GM04504 (cell line): Measurements from ENCODE around the gene TRAIP.
A peak's percentile ranks its signal among the peaks of the same experiment; 100 is the strongest.
"Not testable (repeated sequence)": the region's sequence is repeated elsewhere in the genome, so short reads cannot be mapped to it uniquely, and the experiment has no call there.

Experiments
- DNase-seq: peaks from one replicate; pipeline ENCODE4 v3.0.0-alpha.2; 2012; ENCODE audit warnings: low read depth

TRAIP gene

DNA sequence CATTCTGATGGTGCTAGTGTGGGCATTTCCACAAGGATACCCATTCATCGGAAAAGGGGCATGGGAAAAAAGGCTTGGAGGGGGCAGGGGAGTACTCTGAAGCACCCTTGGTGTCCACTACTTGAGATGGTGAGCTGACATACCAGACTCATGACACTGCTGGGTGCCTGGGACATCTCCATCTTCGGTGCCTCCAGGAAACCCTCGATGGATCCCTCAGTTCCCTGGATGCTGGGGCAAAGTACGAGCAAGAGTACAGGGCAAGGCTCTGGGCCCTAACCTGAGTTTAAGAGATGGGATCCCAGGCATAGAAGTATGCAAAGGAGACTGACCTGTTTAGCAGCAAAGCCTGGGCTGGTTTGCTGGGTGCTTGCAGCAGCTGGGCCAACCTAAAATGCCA is 64.8 kb downstream of the TRAIP start:
- DNase-seq, result no peak

GRCh38 chr3:49790626-49791411 is 65.5 kb downstream of the TRAIP start:
- no peak for DNase-seq

GRCh38 chr3:49788056-49788455 is 68.3 kb downstream of the TRAIP start:
- DNase-seq, result no peak

DNA sequence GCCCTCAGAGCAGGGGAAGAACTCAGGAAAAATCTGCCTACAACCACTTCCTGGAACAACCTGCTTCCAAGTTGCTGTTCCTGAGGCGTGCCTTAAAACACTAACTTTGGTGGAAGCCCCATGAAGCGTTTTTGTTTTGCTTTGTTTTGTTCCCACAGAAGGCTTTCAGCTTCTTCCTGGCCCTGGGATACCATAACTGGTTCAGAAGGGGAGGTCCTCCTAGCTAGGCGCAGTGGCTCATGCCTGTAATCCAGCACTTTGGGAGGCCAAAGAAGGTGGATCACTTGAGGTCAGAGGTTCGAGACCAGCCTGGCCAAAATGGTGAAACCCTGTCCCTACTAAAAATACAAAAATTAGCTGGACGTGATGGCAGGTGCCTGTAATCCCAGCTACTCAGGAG is 68.8 kb downstream of the TRAIP start:
- no peak for DNase-seq

DNA sequence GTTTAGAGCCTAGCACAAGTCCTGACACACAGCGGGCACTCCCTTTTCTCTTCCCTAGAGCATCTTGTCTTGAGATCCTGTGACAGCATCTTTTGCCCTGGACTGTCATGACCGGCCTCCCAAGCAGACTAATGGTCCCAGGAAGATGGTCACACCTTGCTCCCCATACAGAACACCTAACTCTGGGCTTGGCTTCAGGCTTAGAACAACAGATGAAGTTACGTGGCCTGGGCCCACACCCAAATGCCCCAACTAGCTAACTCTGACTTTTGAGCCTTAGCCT is 69.2 kb downstream of the TRAIP start:
- DNase-seq, result no peak

DNA sequence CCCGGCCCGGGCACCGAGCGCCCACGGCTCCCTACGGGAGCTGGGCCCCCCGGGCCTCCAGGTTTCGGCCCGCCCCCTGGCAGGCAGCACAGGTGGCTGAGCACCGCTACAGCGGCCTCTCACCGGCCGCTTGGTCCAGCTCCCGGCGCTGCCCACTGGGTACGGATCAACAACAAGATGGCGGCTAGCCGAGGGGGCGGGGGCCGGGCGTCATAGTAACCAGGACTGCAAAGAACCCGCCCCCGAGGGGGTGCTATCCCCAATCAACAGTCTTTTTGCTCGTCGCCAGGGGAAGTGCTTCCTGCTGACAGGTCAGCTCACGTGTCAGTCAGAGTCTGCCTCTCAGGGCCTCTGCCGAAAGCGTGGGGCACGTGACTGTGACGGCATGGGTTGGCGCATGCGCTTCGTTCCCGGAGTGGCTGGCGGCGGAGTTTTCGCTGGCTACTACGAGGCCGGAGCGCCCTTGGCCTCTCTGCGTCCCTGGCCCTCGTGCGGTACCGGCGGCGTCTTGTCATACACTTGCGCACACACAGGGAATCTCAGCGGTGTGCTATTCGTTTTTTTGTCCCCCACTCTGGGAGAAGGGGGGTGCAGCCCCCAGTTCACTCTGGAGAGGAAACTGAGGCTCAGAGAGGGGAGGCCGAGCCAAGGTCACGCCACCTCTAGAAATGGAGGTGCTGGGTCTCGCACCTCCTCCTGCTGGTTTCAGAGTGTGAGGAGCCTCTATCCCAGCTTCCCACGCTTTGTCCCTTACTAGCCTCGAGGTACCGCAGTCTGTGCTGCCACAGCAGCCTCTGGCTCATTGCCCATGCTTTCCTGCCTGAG is 69.8 kb downstream of the TRAIP start, which contains the start of gene IP6K1:
TSS of gene IP6K1 (minus strand) at position 186 of the 825 bp plus-strand sequence. CDS start 38,502 bp downstream, outside the sequence.
- peak; percentile 100 for DNase-seq

- DNase-seq, result peak; percentile 14
These were observed 70.6 kb downstream of the TRAIP start for GRCh38 chr3:49785565-49786356.

DNA sequence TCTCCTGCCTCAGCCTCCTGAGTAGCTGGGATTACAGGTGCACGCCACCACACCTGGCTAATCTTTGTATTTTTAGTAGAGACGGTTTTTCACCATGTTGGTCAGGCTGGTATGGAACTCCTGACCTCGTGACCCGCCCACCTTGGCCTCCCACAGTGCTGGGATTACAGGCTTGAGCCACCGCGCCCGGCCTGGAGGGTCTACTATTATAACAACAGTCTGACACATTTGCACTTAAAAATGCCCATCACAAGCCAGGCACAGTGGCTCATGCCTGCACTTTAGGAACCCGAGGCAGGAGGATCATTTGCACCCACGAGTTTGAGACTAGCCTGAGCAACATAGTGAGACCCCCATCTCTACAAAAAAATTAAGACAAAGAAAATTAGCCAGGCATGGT is 74.1 kb downstream of the TRAIP start:
- not testable (repeated sequence) for DNase-seq

DNA sequence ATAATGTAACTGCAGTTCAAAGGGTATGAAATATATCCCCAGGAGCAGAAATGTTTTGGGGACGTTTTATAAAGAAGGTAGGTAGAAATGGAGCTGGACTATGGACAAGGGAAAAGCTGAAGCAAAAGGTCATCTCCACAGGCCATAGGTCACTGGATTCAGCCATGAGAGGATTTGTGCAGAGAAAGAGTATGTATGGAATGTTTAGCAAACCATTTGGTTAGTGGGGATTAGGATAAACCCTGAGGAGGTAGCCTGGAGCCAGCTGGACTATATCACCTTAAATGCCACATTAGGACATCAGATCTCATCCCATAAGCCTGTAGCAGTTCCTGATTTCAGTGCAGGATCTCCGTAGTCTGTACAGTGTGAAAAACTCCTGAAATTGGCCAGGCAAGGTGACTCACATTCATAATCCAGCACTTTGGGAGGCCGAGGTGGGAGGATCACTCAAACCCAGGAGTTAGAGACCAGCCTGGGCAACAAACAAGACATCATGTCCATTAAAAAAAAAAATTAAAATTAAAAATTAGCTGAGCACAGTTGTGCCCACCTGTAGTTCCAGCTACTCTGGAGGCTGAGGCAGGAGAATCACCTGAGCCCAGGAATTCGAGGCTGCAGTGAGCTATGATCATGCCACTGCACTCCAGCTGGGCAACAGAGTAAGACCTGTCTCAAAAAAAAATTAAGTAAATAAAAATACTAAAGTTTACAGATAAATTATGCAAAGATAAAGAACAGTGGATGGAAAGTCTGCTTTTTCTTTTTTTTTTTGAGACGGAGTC is 74.8 kb downstream of the TRAIP start:
- DNase-seq, result no peak

GRCh38 chr3:49780975-49781365 is 75.4 kb downstream of the TRAIP start:
- DNase-seq, result not testable (repeated sequence)

DNA sequence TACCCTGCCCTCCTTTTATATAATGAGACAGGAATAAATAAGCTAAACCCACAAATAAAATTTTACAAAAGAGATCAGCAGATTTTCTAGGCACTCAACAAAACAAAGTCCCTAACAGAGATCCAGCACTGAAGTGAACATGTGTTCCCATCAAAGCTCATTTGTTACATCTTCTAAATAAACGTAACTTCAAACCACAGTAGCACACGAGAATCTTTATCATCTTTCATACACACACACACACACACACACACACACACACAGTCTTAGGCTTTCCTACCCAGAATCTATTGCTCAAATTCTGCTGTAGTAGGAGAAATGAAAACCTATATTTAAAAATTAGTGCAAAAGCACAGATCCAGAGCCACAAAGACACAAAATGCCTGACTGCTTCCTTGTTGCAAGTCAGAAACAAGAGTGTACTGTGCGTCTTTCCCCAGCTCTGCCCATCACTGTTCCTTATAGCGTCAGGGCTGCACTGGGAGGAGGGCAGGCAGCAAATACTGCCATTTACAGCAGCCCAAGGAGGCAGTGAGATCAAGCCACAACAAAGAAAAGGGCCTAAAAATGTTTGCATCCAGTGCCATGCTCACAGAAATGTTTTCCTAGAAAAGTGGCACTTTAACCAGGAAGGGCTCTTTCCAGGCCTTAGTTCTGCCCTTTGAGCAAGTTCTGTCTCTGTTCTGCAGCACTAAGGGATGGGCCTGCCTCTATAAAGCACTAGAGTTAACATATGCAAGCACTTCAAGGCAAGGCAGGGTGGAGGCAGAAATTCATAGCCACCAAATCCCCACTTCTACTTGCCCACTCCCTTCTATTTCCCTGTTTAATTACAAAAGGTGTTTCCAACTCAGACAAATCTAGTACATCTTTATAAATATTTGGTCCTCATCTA is 76.0 kb downstream of the TRAIP start:
- DNase-seq, result no peak

DNA sequence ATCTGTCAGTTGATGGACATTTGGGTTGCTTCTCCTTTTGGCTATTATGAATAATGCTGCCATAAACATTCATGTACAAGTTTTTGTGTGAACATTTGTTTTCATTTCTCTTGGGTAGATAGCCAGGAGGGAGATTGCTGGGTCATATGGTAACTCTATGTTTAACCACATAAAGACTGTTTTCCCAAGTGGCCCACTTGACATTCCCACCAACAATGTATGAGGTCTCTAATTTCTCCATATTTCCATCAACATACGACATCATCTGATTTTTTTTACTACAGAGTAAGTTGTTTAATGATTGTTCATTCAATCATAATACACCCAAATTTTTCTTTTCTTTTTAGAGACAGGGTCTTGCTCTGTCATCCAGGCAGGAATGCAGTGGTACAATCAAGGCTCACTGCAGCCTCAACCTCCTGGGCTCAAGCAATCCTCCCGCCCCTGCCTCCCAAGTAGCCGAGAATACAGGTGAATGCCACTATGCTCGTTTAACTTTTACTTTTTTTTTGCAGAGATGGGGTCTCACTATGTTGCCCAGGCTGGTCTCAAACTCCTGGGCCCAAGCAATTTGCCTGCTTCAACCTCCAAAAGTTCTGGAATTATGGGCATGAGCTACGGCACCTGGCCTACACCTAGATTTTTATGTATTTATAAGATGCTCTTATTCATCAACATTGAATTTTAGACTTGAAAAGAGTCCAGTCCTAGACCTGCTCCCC is 76.8 kb downstream of the TRAIP start:
- DNase-seq, result no peak
